Hematopoietic multipotent progenitor cell treated with erythropoietin and hydrocortisone succinate and interleukin-3 and kit ligand, for 6 days (in vitro differentiated cells): Measurements from ENCODE around the gene ABHD12.
A peak's percentile ranks its signal among the peaks of the same experiment; 100 is the strongest.
"Not testable (repeated sequence)": the region's sequence is repeated elsewhere in the genome, so short reads cannot be mapped to it uniquely, and the experiment has no call there.

ENCODE experiments used
- DNase-seq: peaks from one replicate; pipeline ENCODE4 v3.0.0-alpha.2; 2015

ABHD12 gene

DNA sequence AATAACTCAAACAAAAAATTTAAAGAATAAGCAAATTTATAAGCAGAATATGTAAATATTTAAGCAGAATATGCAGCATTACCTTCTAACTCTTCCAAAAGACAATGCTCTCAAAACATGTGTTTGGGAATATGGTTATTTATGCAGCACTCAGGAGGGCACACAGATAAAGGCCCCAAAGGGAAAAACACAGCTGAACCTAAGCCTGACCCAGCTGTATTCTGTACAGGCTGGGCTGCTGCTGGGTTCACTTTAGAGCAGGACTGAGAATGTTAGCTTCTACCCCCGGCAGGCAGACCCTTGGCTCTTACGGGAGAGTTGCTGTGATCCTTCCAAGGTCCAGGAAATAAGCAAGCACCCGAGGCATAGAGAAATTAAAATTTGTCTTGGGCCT lies 37.3 kb downstream of the ABHD12 start:
- DNase-seq: no peak

DNA sequence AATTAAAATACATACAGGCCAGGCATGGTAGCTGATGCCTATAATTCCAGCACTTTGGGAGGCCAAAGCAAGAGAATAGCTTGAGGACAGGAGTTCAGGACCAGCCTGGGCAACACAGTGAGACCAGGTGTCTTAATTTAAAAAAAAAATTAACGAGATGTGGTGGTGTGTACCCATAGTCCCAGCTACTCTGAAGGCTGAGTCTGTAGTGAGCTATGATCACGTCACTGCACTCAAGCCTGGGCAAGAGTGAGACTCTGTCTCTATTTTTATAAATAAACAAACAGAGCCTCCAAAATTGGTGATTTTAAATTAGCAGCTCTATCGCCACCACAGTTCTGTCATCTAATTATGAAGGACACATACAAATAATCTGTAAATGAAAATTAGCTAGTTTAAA lies 37.9 kb downstream of the ABHD12 start:
- no peak for DNase-seq

DNA sequence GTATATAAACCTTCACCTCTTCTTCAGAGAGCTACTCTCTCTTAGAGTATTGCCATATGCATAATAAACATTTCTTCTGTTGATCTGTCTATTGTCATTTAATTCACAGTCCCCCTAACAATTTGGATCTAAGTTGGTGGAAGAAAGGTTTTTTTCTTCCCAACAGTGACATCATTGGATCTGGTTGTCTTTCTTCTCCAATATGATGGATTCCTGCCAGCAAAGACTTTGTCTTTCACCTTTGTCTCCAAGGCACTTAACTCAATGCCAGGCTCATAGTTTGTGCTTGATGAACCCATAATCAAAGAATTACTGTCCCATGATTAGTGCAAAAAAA lies 39.6 kb downstream of the ABHD12 start:
- no peak for DNase-seq

DNA sequence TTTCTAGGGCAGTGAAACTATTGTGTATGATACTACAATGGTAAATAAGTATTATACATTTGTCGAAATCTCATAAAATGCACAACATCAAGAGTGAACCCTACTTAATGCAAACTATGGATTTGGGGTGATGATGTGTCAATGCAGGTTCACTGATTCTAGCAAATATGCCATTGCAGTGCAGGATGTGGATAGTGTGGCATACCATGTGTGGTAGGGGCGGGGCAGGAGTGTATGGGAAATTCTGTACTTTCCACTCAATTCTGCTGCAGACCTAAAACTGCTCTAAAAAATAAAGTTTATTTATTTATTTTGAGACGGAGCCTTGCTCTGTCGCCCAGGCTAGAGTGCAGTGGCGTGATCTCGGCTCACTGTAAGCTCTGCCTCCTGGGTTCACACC lies 44.3 kb downstream of the ABHD12 start:
- DNase-seq: no peak

DNA sequence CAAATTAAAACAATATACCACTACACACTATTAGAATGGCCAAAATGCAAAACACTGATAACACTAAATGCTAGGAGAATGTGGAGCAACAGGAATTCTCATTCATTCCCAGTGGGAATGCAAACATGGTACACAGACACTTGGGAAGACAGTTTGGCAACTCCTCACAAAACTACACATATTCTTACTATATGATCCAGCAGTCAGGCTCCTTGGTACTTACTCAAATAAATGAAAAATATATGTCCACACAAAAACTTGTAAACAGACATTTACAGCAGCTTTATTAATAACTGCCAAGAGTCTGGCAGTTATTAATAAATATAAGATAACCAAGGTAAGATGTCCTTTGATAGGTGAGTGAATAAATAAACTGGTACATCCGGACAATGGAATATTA lies 44.9 kb downstream of the ABHD12 start:
- no peak for DNase-seq

DNA sequence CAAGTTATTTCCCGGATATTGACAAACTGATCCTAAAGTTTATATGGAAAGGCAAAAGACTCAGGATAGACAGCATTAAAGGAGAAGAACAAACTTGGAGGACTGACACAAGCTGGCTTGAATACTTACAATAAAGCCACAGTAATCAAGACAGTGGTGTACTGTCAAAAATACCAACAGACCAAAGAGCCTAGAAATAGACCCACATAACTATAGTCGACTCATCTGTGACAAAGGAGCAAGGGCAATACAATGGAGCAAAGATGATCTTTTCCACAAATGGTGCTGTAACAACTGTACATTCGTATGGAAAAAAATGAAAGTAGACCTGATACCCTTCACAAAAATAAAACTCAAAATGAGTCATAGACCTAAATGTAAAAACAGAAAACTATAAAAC lies 46.0 kb downstream of the ABHD12 start:
- no peak for DNase-seq

DNA sequence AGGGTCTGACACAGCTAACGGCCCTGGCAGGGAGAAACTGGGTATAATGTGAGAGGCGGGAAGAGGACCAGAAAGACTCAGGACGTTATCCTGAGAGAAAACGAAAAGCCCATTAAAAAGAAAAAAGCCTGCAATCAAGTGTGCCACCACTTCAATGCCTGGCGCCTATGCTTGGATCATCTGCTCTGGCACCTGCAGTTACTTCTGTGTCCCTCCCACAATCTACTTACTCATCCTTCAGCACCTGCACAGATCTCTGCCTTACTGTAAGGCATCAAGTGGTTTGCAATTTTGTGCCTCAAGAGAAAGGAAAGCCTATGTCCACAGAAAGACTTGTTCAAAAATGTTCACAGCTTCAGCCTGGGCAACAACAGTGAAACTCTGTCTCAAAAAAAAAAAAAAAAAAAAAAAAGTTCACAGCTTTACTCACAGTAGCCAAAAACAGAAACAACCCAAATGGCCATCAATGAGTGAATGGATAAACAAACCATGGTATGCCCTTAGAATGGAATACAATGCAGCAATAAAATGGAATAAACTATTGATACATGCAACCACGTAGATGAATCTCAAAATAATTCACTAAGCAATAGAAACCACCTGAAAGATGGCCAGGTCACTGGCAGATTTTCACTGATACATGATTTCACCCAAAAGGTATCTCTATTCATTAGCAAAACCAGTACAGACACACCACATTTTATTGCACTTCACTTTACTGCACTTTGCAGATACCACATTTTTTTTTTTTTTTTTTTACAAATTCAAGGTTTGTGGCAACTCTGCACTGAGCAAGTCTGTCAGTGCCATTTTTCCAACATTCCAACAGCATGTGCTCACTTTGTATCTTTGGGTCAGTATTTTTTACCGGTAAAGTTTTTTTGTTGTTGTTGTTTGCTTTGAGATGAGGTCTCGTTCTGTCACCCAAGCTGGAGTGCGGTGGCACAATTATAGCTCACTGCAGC lies 48.6 kb downstream of the ABHD12 start:
- no peak for DNase-seq

DNA sequence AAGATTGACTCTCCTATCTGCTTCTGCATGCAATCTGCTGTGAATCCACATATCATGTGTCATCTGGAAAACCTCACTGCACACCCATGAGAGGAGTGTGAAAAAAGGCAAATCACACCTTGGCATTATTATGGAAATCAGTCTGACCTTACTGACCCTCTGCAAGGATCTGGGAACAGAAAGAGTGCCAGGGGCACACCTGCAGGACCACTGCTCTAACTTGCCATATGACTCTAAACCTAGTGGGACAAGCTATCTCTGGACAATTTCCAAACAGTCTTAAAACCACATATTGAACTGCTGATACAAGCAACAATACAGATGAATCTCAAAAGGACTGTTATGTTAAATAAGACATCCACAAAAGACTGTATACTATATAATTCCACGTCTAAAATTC lies 50.3 kb downstream of the ABHD12 start:
- DNase-seq: no peak

DNA sequence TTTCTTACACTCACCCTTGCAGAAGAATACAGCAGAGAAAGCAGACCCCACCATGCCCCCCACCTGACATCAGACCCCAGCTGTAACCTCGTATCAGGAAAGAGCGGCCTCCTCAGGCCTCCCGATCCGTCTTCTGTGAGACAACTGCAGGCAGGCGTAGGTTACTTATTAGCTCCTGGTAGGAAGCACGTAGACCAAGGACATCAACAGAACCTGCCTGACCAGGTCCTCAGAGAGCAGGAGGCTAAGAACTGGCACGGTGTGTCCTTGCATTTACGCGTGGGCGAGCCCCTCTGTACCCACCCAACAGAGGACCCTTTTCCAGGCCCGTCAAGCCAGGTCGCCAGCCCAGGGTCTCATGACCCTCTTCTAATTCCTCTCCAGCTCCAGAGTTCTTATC lies 51.0 kb downstream of the ABHD12 start:
- DNase-seq: no peak

DNA sequence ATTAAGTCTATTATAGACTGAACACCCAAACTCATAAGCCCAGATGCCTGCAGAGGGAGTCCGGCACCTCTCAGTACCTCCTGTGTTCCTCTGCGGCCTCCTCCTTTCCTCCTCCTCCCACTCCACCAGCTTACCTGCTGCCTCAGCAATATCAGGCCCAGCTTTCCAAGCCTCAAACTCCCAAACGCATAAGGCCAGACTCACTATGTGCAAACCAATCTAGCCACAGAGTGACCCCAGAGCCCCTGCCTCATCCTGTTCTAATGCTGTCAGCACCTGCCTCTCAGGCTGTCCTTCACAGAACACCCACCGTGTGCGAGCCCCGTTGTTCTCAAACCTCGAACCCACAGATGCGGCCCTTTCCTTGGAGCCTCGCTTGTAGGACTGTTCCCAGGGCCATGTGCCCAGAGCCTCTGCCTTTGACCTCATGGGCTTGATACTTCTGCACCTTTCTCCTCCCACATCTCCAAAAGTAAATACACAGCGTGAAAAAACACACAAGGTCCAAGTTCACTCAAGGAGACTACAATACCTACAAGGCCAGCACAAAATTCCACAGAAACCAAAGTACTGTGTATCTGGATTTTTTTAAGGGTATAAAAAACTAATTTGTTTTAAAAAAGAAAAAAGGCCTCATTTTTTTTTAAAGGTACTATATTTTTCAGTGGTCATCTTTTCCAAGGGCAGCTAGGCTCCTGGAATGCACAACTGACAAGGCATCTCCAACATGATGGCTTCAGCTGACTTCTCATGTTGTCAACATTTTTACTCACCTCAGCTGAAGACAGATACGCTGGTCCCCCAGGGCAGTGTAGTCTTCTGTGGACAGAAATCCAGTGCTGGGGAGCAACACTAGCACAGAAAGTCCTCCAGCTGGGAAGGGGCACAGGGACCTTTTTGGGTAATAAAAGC lies 52.3 kb downstream of the ABHD12 start:
- DNase-seq: no peak

DNA sequence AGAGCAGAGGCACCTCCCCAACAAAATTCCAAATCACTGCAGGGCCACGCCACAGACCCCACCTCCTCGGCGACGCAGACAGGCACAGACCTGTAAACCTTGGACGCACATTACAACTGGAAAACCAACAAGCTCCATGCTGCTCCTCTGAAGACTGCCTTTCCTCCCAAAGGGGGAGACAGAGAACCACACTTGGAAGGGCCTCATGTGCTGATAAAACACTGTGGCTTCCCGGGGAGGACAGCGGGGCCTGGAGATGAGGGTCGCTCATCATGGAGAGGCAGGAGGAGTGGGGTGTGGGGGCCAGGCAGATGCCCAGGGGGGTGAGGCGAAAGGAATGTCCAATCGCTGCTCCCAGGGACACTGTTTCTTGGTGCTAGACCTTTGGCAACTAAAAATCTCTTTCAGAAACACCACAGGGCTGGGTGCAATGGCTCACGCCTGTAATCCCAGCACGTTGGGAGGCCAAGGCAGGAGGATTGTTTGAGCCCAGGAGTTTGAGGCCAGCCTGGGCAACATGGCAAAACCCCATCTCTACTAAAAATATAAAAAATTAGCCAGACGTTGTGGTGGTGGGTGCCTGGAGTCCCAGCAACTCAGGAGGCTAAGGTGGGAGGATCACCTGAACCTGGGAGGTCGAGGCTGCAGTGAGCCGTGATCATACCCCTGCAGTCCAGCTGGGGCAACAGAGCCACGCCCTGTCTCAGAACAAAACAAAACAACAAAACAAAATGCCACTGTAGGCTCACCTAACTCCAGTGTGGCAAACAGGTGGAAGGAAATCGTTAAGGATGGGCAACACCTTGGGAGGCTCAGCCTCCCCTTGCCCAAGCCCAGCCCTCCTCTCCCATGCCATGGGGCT lies 53.8 kb downstream of the ABHD12 start:
- peak; percentile 45 for DNase-seq

DNA sequence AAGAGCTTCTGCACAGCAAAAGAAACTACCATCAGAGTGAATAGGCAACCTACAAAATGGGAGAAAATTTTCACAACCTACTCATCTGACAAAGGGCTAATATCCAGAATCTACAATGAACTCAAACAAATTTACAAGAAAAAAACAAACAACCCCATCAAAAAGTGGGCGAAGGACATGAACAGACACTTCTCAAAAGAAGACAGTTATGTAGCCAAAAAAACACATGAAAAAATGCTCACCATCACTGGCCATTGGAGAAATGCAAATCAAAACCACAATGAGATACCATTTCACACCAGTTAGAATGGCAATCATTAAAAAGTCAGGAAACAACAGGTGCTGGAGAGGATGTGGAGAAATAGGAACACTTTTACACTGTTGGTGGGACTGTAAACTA lies 55.7 kb downstream of the ABHD12 start:
- not testable (repeated sequence) for DNase-seq

DNA sequence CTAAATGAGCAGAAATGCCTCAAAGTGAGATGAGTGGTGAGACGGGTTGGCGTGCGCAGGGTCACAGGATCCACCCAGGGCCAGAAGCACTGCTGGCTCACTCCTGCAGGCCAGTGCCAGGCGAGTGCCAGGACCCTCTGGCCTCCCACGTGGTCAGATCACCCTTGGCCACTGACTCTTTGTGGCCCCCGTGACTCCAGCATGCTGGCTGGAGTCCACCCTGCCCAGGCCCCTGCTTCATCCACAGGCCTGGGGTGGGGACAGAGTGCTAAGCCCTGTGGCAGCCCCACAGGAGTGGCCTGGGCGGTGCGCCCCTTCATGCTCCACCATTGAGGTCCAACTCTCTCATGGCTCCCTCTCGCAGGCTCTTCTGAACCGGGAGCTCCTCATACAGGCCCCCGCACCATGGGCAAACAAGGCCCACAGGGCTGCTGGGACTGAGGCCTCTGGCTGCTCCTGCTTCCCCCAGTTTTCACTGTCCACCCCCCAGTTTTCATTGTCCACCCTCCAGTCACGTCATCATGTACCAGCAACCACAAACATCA lies 61.6 kb downstream of the ABHD12 start:
- DNase-seq: no peak

DNA sequence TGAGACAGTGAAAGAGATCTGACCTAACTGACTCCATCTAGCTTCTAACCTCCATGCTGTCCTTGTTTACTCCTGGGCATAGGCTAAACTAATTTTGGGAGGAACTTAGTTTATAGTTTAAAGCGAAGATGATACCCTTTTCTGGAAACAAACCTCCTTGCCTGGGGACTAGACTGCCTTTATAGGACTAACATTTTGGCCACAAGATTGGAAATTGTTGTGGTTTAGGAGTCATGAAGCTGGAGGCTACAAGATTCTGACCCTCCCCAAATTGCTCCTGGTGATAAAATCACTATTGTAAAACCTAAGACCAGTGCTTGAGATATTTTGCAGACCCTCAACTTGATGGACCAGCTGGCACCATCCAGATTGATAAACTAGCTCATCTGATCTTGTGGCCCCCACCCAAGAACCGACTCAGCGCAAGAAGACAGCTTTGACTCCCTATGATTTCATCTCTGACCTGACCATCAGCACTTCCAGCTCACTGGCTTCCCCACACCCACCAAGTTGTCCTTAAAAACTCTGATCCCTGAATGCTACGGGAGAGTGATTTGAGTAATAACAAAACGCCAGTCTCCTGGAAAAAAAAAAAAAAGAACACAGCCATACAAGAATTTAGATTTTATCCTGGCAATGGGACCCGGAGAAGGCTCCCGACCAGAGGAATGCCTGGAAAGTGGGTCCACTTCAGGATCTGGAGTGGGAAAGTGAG lies 63.0 kb downstream of the ABHD12 start:
- no peak for DNase-seq

DNA sequence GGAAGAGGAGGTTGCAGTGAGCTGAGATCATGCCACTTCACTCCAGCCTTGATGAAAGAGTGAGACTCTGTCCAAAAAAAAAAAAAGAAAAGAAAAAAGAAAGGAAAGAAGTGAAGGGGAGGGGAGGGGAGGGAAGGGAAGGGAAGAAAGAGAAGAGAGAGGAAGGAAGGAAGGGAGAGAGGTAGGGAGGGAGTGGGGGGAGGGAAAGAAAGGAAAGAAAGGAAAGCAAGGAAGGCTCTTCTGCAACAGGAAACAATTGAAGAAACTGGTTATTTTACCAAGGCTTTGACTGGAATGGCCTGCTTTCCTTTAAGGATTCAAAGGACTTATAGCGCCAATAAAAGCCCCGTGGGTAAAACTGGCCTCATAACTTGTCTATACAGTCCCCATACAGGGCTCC lies 64.6 kb downstream of the ABHD12 start:
- DNase-seq: no peak

DNA sequence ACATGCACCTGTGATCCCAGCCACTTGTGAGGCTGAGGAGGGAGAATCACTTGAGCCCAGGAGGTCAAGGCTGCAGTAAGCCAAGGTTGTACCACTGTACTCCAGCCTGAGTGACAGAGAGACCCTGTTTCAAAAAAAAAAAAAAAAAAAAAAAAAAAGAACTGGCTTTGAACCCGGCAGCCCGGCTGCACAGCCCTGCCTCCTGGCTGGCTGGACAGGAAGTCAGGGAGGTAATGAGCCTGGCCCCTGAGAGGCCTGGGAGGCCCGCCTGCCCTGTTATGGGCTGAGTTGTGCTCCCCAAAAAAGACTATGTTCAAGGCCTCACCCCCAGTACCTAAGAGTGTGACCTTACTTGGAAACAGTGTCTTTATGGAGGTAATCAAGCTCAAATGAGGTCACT lies 65.6 kb downstream of the ABHD12 start:
- no peak for DNase-seq

DNA sequence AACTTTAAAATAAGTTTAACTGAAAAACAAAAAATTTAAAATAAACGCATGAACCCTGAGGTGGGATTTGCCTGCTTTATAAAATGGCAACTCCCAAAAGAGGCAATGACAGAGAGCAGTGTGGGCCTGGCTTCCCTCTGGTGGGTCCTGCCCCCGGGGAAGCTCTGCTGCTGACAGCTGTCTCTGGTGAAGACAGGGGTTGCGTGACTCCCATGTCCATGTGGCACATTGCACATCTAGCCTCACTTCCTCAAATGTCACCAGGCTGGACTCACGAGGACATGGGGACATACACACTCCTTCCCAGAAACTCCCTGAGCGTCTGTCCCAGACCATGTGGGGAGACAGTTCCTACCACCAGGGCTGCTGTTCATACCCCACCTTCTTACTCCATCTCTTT lies 66.2 kb downstream of the ABHD12 start:
- peak; percentile 27 for DNase-seq

DNA sequence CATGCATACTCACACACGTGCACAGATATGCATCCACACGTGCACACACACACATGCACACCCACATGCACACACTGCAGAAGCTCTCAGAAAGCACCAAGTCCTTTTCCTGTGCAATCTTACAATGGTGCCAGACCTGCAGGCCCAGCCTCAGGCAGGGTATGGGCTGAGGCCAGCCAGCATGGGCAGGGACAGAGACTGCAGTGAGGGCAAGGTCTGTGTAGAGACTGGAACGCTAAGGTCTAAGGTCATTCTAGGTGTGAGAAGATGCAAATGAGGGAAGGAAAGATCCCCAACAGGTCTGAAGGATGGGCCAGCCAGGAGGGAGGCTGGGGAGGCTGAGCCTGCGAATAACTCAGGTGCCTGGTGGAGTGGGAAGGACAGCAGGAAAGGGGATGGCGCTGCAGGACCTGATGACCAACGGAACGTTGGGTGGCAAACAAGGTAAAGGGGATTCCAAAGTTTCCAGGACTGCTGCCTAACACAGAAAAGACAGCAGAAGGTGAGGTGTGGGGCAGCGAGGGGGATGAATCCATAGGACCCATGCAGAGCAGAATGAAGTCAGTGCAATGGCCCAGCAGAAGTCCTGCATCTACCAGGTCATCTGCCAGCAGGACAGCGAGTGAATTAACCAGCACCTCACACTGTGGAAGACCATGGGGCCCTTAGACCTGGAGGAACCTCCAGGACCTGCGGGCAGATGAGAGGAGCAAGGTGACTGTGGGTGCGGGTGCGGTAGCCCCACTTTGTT lies 67.0 kb downstream of the ABHD12 start:
- no peak for DNase-seq

DNA sequence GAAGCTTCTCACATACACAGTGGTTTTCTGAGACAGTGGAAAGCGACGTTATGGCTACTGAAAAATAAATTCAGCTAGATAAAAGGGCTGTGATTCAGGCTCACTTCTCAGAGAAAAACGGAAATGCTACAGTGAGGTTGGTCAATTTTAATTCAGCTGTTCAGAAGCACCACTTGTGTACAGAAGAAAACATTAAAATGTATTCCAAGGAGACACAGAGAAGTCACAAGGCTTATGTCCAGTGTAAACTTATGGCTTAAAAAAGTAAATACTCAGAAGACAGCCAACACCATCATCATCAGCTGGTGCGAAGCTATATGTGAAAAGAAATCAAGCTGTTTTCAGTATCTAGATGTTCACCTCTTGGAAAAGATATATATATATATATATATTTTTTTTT lies 68.6 kb downstream of the ABHD12 start:
- no peak for DNase-seq

DNA sequence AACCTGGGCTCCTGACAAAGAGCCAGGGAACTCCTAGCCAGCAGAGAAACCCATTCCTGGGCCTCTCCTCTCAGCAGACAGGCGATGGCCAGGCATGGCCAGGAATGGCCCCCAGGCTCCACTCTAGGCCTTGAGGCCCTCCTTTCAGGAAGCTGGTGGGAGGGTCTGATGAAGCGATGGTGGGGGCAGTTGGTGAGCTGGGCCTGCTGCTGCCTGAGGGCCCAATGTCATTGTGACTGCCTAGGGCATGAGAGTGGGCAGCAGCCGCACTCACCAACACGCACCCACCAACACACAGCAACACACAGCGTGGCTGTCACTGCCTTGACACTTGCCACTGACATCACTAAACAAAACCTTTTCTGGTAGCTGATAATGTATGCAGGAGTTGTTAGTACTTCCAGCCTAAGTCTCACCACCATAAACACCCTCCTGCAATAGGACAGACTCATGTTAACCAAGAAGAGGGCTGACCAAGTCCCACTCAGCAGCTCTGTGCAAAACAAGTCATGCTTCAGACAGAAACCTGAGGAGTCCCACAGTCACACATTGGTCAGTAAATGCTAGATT lies 69.3 kb downstream of the ABHD12 start:
- DNase-seq: no peak
